Suprapubic skin (tissue), 4 donors: ENCODE results near the gene TULP3. TPM values are rescaled to one million over a fixed set of nuclear protein-coding genes. Genes with fewer than 3 reads are reported as not detected.
A peak's percentile ranks its signal among the peaks of the same experiment; 100 is the strongest.

ENCODE experiments used
- DNase-seq, 2 donors: peaks; one replicate each; pipeline ENCODE4 v3.0.0-alpha.2; 2019; ENCODE audit warnings: low spot score in 2 of 2
- H3K27ac ChIP-seq: fragments of 200-600 bp; sonication (generic); one replicate; pipeline ENCODE4 v1.5.1; 2019
- H3K27me3 ChIP-seq: fragments of 200-600 bp; sonication (generic); one replicate; pipeline ENCODE4 v1.5.1; 2019
- H3K36me3 ChIP-seq: fragments of 200-600 bp; sonication (generic); one replicate; pipeline ENCODE4 v1.5.1; 2019
- H3K4me1 ChIP-seq: fragments of 200-600 bp; sonication (generic); one replicate; pipeline ENCODE4 v1.5.1; 2019
- H3K4me3 ChIP-seq: fragments of 200-600 bp; sonication (generic); one replicate; pipeline ENCODE4 v1.5.1; 2019; ENCODE audit warnings: mild to moderate bottlenecking
- H3K9me3 ChIP-seq: fragments of 200-600 bp; sonication (generic); one replicate; pipeline ENCODE4 v1.5.1; 2019
- CTCF ChIP-seq, 2 donors: fragments of 200-600 bp in 1 of 2; fragments of 450-650 bp in 1 of 2; sonication (generic) in 1 of 2; IDR thresholded peaks; one replicate each; pipeline ENCODE4 v1.5.1; 2016 to 2019; ENCODE audit warnings: antibody characterized with exemption in 2 of 2, mild to moderate bottlenecking in 1 of 2, moderate library complexity in 1 of 2
- EP300 ChIP-seq: sonication (generic); formaldehyde crosslinking; IDR thresholded peaks from one replicate; pipeline ENCODE4 v1.6.1; 2017; ENCODE audit warnings: antibody characterized with exemption
- POLR2A ChIP-seq, 2 donors: fragments of 450-650 bp; IDR thresholded peaks; one replicate each; pipeline ENCODE4 v1.6.1; 2017; ENCODE audit warnings: antibody characterized with exemption in 2 of 2, mild to moderate bottlenecking in 2 of 2, moderate library complexity in 2 of 2
- POLR2AphosphoS5 ChIP-seq, 3 donors: sonication (generic); formaldehyde crosslinking; IDR thresholded peaks; one replicate each; pipeline ENCODE4 v1.6.1; 2017; ENCODE audit warnings: antibody characterized with exemption in 3 of 3
- WGBS: methylation state at CpG from one replicate; pipeline ENCODE4 v1.1.5; 2018; 5-methylcytosine and 5-hydroxymethylcytosine counted together
- total RNA-seq, 4 donors: library from RNA; depleted of rRNA; stranded (reverse); fragments of >200 nt; gene quantifications; one replicate each; pipeline ENCODE4 v1.1.0, GENCODE V29; 2016

The TULP3 gene
- total RNA-seq, 4 donors from 2014 or later, result 21.0 to 55.8 (median 35.6) TPM

- no peak for DNase-seq
- no peak for TF ChIP-seq POLR2AphosphoS5 (IDR thresholded peaks at IDR 0.05)
- TF ChIP-seq POLR2A (IDR thresholded peaks at IDR 0.05), result no peak
- no peak for TF ChIP-seq EP300
- no peak for TF ChIP-seq CTCF (IDR thresholded peaks at IDR 0.05)
- H3K27ac ChIP-seq, result no peak overlapping the region
- 94% methylated on average over 3 of the region's 3 CpGs for WGBS
- H3K9me3 ChIP-seq, result no peaks in the 10 kb centered on the region
- H3K36me3 ChIP-seq, result no peaks in the 10 kb centered on the region
- no peaks in the 10 kb centered on the region for H3K27me3 ChIP-seq
- peaks cover 22% of the 10 kb centered on the region for H3K4me1 ChIP-seq
- H3K4me3 ChIP-seq, result no peak overlapping the region
Observed at GRCh38 chr12:2879853-2880252, 10.8 kb upstream of the TULP3 start.

GRCh38 chr12:2884810-2885209 lies 5.9 kb upstream of the TULP3 start:
- Histone ChIP-seq H3K4me1 (no peaks in the 10 kb centered on the region), H3K27ac (no peak overlapping the region), H3K27me3 (no peaks in the 10 kb centered on the region), H3K9me3 (no peaks in the 10 kb centered on the region), H3K36me3 (peaks cover 3% of the 10 kb centered on the region), H3K4me3 (no peak overlapping the region)
- no peak for DNase-seq
- no peak for TF ChIP-seq EP300
- no peak for TF ChIP-seq POLR2AphosphoS5 (IDR thresholded peaks at IDR 0.05)
- WGBS, result 93% methylated on average over 2 of the region's 2 CpGs

GRCh38 chr12:2886768-2887450 lies 3.8 kb upstream of the TULP3 start:
- no peak overlapping the region for H3K27ac ChIP-seq
- WGBS, result 91% methylated on average over 10 of the region's 10 CpGs
- no peak for TF ChIP-seq POLR2A (IDR thresholded peaks at IDR 0.05)
- TF ChIP-seq POLR2AphosphoS5 (IDR thresholded peaks at IDR 0.05), result no peak
- no peak for TF ChIP-seq CTCF (IDR thresholded peaks at IDR 0.05)
- no peak for TF ChIP-seq EP300
- H3K36me3 ChIP-seq, result peaks cover 3% of the 10 kb centered on the region
- H3K27me3 ChIP-seq, result no peaks in the 10 kb centered on the region
- H3K4me1 ChIP-seq, result peaks cover 8% of the 10 kb centered on the region
- H3K9me3 ChIP-seq, result no peaks in the 10 kb centered on the region
- no peak overlapping the region for H3K4me3 ChIP-seq
- peak in 1 of 2 donors; percentile 30 for DNase-seq

- Histone ChIP-seq H3K4me1 (peaks cover 31% of the 10 kb centered on the region), H3K4me3 (peak overlapping the region; percentile 87), H3K36me3 (peaks cover 3% of the 10 kb centered on the region), H3K27me3 (no peaks in the 10 kb centered on the region), H3K9me3 (no peaks in the 10 kb centered on the region), H3K27ac (peak overlapping the region; percentile 95)
- WGBS, result 70% methylated on average over 10 of the region's 10 CpGs
- TF ChIP-seq EP300 (no peak), CTCF (IDR thresholded peaks at IDR 0.05) (no peak), POLR2AphosphoS5 (IDR thresholded peaks at IDR 0.05) (no peak), POLR2A (IDR thresholded peaks at IDR 0.05) (no peak)
- DNase-seq, result no peak
Observed at GRCh38 chr12:2890001-2890387, 697 bp upstream of the TULP3 start.

- Histone ChIP-seq H3K9me3 (no peaks in the 10 kb centered on the region), H3K4me1 (peaks cover 37% of the 10 kb centered on the region), H3K4me3 (peak overlapping the region; percentile 87), H3K27me3 (no peaks in the 10 kb centered on the region), H3K36me3 (peaks cover 3% of the 10 kb centered on the region), H3K27ac (peak overlapping the region; percentile 95)
- TF ChIP-seq CTCF (IDR thresholded peaks at IDR 0.05), result no peak
- TF ChIP-seq POLR2AphosphoS5 (IDR thresholded peaks at IDR 0.05), result no peak
- TF ChIP-seq POLR2A (IDR thresholded peaks at IDR 0.05), result no peak
- TF ChIP-seq EP300, result no peak
- WGBS, result 22% methylated on average over 26 of the region's 42 CpGs
- no peak for DNase-seq
Observed at GRCh38 chr12:2891240-2892053, 756 bp downstream of the TULP3 start.
